HG03280 (cell line): ENCODE measurements around the gene ECSCR.
"Not testable (repeated sequence)": the region's sequence is repeated elsewhere in the genome, so short reads cannot be mapped to it uniquely, and the experiment has no call there.

Experiments
- ATAC-seq: cut with Tn5 transposase; IDR thresholded peaks from one replicate; pipeline ENCODE4 v1.9.1; 2021; ENCODE audit warnings: mild to moderate bottlenecking, moderate library complexity; ENCODE audit not compliant: unreplicated experiment

Gene ECSCR

DNA sequence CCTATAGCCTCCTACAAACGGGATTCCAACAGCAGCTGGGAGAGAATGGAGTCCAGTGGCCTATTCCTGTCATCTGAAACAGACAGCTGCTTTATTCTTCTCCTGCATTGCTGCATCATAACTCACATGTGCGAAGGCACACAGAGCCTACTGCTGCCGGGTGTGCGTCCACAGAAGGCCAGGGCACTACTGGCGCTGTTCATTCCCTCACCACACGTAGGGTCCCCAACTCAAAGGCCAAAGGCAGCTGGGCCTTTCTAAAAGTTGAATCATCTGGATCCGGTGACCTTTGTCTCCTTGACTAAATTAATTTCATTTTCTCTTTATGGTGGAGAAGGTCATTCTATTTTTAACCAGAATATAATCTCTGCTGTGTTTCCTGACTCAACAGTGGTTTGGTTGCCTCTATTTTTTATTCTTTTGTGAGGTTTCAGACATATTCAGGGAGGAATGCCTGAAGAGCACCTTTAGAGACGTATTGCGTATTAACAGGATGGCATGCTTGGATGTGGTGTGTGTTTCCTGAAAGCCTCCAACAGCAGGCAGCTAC lies 47.9 kb downstream of the ECSCR start:
- ATAC-seq = no peak

DNA sequence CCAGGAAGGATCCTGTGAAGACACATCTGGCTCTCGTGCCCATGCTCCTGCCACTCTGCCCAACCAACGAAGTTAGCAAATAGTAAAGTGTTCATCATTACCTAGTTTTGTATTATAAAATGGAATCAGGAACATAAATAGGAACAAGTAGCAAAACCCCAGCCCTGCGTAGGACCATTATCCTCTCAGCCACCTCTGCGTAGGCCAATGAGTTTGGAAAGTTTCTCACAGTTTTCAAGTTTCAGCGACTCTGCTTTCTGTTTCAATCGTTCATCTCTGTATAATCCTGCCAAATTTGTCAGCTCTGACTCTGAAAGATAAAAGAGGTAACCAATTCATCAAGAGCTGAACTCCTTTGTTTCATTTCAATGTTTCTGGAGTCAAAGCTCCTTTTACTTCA lies 48.6 kb downstream of the ECSCR start:
- ATAC-seq = no peak

DNA sequence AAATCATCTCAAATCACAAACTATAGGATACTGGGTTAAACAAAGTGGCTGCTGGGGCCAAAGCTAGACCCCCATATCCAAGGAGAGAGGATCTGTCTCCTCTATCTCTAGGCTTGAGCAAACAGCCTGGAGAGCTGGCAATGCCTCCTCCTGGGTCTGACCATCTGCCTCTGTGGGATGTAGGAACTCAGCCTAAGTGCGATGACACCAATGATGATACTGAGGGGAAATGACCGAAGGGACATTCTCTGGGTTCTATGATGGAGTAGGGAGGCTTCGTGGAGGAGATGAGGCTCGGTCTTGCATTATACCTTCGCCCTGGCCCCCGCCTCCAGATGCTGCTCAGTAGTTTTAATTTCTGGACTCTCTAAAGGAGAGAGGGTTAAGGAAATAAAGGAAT lies 49.4 kb downstream of the ECSCR start:
- ATAC-seq = no peak

DNA sequence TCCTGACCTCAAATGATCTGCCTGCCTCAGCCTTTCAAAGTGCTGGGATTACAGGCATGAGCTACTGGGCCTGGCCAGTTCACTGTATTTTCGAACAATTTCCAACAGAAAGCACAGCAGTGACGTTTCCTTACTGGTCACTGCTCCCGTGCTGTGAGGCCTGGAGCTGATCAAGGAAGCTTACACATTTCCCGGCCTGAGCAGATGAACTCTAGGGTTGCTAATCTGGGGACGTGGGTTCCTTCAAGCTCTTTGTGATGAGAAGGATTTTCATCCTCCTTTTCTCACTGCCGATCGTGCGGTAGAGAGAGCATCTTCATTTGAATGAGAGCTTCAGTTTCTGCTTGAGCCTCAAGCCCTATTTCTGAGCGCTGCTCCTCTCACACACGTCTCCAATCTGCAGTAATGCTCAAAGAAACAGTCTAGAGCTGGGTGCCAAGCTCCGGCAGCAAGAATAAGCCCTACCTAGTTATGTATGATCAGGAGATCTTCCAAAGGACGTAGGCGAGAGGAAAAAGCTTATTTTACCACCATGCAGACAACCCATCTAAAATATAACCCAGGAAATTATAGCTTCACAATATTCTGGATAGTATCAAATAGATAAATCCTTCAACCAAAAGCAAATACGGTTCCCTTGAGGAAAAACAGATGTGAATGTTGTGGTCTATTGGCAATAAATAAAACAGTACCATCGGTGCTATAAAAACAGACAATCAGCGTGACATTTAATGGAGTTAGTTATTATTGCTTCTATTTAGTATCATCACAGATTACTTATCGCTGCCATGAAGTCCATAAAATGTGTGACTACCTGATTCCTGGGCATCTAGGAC lies 51.3 kb downstream of the ECSCR start:
- ATAC-seq = no peak

DNA sequence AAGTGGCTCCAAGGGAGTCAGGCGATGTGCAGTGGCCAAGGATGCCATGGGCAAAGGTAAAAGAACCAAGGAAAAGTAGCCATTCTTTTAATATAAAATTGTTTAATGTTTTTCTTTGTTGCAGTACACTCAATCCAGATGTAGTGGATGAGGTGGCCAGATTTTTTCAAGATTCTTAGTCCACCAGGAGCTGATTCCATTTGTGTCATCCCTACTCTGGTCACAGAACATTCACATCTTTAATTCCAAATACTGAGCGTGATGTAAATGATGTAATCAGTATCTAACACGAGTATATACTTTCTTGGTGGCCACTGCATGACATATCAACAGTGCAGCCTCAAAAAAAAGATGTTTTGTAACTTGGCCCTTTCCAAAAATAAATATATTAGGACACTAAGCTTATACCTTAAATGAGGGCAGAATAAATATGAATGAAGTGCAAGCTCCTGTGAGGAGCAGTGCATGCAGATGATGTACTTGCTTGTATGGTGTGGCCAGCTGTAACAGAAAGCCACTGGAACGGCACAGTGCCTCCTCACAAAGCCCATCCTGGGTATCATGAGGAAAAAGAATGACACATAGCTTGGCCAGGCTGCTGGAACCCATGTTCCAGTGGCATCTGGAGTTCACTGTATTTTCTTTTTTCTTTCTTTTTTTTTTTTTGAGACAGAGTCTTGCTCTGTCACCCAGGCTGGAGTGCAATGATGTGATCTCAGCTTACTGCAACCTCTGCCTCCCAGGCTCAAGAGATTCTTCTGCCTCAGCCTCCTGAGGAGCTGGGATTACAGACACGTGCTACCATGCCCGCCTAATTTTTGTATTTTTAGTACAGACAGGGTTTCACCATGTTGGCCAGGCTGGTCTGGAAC lies 52.2 kb downstream of the ECSCR start:
- no peak for ATAC-seq

DNA sequence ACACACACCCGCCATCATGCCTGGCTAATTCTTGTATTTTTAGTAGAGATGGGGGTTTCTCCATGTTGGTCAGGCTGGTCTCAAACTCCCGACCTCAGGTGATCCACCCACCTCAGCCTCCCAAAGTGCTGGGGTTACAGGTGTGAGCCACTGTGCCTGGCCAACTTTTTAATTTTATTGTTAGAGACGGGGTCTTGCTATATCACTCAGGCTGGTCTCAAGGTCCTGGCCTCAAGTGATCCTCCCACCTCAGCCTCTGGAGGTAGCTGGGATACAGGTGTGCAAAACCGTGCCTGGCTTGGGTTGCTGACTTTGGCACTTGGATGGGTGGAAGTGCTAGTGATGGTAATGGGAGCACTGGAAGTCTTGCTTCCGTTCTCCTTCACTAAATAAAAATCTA lies 53.4 kb downstream of the ECSCR start:
- ATAC-seq = not testable (repeated sequence)

DNA sequence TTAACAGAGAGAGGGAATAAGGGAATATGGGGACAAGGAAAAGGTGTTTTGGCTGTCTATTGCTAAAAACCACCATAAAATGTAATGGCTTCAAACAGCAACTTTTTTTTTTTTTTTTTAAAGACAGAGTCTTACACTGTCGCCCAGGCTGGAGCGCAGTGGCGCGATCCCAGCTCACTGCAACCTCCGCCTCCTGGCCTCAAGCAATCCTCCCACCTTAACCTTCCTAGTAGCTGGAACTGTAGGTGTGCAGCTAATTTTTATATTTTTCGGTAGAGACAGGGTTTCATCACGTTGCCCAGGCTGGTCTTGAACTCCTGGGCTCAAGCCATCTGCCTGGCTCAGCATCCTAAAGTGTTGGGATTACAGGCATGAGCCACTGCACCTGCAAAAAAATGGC lies 54.4 kb downstream of the ECSCR start:
- ATAC-seq = no peak

DNA sequence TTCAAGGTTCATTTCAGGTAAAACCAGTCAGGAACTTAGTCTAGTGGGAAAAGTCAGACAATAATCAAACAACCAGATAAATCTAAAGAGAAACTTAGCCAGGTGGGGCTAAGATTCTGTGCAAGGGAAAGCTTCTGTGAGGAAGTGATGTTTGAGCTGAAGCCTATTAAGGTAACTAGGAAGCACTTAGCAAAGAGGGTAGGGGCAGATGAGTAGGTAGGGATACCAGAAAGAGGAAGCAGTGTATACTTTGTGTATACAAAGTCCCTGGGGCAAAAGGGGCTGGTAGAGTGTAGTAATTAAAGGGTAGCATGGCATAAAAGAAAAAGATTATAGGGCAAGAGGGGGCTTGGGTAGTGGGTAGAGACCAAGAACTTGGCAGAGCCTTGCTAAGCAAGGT lies 55.0 kb downstream of the ECSCR start:
- no peak for ATAC-seq

DNA sequence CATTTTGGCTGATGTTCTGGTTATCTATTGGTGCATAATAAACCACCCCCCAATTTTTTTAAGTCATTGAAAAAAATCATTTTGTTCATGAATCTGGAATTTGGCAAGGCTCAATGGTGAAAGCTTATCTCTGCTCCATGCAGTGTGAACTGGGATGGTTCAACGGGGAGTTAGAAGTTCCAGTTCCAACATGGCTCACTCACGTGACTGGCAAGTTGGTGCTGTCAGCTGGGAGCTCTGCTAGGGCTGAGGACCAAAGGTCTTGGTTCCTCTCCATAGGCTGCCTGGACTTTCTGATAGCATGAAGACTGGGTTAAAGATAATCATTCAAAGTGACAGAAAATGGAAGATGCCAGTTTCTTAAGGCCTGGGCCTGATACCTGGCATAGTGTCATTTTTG lies 55.6 kb downstream of the ECSCR start:
- no peak for ATAC-seq

DNA sequence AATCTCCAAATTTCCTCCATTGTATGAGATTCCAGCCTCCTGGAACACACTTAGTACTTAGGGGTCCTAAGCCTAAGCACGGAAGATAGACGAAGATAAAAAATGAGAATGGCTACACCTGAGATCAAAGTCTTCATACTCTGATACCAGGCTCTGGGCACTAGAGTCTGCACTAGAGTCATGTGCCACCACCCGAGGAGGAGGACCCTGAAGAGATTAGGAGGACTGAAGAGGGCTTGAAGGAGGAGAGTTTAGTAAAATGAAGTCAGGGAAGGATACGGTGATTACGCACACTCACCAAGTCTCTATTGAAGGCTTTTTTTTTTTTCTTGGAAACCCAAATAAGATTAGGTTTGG lies 58.1 kb downstream of the ECSCR start:
- ATAC-seq = no peak

DNA sequence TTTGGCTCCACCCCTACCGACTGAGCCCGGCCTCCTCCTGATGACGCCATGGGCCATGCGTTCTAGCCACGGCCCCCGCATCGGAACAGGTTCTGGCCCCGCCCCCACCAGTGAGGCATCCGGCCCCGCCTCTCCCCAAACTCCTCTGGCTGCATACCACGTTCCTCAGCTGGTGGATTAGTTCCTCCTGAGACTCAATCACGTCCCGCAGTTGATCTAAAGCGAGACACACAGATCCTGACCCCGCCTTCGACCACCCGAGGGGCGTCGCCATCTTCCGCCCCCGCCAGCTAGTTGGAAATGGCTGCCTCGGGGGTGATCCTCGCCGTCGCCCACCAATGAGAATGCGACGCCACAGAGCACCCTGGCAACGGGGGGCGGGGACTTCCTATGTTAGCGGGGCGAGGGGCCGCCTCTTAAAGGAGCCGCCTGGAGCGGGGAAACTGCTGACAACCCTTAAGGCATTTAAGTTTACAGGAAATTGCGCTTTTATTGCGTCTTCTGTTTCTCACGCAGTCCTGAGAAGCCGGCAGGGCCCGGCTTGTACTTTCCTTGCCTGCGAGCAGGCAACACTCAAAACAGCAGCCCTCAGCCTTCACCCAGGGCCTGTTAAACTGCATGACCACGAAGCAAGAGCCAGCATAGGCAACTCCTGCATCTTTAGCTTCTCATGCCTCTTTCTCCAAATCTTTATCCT lies 58.6 kb downstream of the ECSCR start, which contains the start of gene SPATA24:
Gene SPATA24, minus strand, starts transcription at position 303 of the 697 bp plus-strand sequence. Its CDS starts 29 bp downstream, at position 274.
- peak; percentile 86 for ATAC-seq

DNA sequence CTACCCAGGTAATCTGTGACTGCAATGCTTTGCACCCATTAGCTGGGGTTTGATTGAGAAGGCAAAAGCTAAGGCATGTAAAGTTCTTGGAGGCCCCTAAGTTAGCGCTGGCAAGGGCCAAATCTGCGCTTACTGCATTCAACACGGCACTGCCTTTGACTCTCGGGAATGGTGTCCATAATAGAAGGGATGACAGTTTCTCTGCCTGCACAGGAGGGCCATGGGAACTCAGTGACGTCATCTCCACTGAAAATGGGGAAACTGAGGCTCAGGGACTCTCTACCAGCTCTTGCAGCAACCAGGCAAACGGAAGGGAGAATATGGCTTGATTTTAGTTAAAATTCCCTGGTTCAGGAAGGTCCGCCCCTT lies 59.1 kb downstream of the ECSCR start:
- no peak for ATAC-seq

DNA sequence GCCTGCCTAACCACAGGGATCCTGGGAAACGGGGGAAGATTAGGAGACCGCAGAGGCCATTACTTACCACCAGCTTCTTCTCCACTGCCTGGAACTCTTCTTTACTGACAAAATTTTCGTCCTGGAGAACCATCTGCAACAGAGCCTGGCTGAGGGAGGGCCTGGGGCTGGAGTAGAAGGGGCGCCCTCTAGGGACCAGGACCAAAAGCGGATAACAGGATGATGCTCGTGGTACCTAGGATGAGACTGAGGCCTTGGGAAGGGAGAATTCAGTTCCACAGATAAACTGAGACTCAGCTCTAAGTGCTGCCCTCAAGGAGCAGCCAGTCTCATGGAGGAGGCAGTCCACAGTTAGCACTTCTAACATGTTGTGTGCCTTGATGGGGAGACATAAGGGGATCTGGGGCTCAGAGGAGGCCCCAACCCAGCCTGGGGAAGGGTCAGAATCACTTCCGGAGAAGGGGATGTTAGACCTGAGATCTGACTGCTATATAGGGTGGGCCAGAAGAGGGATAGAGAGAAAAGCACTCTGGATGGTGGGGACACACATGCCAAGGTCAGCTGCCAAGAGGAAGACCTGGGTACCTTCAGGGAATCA lies 59.9 kb downstream of the ECSCR start:
- no peak for ATAC-seq

DNA sequence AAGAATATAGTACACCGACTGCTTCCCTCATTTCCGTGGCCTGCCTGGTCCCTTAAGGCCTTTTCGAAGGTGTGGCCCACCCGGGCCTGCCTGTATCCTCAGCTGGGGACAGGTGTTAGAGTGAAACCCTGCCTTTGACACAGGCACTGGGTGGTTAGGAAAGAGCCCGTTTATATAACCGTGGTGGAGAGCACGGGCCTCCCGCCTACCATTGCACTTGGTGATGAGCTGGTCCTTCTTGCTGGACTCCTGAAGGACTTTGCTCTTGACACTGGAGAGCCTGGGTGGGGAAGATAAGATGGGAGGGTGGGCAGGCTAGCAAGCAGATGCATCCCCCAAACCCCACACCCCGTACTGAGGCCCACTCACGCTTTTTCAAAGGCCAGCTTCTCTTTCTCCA lies 61.0 kb downstream of the ECSCR start:
- ATAC-seq = no peak

DNA sequence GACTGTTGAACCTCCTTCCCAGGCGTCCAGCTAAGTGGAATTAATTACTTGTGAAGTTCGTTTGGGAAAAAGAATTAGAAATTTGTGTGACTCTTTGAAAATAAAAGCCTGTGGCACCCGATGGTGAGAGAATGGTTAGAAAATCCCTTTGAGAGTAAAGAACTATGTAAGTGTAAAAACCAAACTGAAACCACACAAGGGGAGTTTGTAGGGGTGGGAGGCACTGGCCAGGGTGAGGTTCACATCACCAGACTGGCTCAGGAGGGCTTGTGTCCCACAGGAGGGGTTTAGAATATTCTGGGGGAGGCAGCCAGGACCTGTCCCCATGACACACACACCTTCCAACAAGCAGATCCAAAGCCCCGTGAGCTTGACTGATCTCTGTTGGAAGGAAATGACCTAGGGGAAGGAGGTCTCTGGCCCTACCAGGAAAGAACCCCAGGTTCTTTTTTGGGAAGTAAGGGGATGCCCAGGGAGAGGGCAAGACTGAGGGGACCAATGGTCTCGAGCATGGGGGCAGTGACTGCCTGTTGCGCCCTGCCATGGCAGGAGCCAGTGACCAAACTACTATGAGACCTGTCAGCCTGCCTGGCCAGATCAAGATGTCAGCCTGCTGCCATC lies 62.9 kb downstream of the ECSCR start:
- ATAC-seq = no peak
